ENCODE data around the gene RAD50.
A peak's percentile ranks its signal among the peaks of the same experiment; 100 is the strongest.
"Not testable (repeated sequence)": the region's sequence is repeated elsewhere in the genome, so short reads cannot be mapped to it uniquely, and the experiment has no call there.

RAD50 gene

GRCh38 chr5:132633587-132633986, 76.8 kb downstream of the RAD50 start:
- DNase-seq (ENCODE audit: low read depth): not testable (repeated sequence)

DNA sequence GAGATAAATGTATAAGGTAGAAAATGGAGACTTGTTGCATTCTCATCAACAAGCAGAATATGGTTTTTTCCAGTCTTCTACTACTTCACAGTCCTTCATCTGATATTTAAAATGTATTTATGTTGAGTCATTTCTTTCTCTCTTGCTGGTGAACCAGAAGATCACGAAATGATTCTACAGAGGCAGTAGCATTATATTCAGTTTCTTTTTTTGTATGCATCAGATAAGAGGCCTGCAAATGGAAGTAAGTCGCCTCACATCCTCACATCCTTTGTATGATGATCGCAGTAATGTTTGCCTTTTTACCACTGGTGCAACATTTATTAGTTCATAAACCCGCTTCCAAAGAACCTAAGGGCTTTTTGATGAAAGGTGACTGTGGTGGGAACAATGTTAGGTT, 79.1 kb downstream of the RAD50 start:
- no peak for DNase-seq (ENCODE audit: low read depth)

DNA sequence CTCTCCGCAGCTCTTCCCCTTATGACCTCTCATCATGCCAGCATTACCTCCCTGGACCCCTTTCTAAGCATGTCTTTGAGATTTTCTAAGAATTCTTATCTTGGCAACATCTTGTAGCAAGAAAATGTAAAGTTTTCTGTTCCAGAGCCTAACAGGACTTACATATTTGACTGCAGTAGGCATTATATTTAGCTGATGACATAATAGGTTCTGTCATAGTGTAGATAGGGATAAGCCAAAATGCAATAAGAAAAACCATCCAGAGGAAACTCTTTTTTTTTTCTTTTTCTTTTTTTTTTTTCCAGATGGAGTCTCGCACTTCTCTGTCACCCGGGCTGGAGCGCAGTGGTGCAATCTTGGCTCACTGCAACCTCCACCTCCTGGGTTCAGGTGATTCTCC, 80.5 kb downstream of the RAD50 start:
- no peak for DNase-seq (ENCODE audit: low read depth)

DNA sequence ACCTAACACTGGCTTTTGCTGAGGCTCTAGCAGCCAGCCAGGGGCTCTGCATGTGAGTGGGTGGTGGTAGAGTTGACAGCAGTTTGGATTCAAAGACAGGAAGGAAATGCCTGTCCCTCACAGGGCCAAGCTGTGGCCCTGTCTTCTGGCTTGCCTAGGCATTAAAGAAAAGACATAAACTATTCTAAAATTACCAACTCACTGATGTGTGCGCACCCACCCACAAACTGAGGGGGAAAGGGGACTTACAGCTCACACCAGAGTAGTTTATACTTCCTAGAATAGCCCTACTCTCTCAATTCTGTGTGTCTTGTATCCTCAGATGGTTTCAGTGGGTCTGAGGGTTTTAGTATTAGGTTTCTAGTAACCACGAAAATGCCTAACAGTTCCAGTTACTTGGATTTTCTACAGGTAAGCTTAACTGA, 82.9 kb downstream of the RAD50 start:
- DNase-seq (ENCODE audit: low read depth): no peak

- no peak for DNase-seq (ENCODE audit: low read depth)
Observed at GRCh38 chr5:132640613-132641012, 83.8 kb downstream of the RAD50 start.

DNA sequence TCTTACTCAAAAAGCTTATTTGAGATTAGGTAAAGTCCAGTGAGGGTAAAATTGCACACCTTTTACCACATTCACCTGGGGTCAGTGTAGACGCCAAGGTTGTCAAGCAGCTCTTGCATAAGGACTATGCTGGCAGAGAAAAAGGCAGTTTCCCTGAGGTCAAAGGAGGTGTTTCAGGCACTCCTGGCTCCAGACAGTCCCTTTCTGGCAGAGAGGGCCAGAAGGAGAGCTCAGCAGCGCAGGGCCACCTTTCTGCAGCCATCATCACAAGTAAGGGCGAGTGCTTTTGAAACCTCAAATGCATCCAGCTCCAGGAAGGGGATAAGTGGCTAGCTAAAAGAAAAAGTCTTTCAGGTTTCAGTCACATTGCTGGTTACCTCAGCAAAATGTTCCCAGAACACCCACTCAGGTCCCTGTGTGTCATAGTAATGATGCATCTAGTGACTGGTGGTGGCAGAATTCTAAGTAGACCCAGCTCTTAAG, 84.5 kb downstream of the RAD50 start:
- no peak for DNase-seq (ENCODE audit: low read depth)

DNA sequence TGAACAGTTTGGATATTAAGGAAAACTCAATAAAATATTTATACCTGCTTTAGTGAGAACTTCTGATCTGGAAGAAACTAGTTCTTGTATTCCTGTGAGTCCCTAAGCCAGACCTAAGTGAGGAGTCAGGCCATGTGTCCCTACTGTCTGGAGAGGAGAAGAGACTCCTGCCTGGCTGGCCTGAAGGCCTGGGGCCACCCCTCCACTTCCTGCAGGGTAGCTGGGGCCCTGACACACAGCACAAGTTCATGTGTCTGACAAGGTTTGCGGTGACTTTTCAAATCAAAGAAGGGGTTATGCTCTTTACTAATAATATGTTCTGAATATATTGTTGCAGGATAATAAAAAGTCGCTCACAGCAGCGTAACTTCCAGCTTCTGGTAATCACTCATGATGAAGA, 85.1 kb downstream of the RAD50 start:
- DNase-seq (ENCODE audit: low read depth): no peak

GRCh38 chr5:132644177-132644576, 87.4 kb downstream of the RAD50 start:
- no peak for DNase-seq (ENCODE audit: low read depth)

DNA sequence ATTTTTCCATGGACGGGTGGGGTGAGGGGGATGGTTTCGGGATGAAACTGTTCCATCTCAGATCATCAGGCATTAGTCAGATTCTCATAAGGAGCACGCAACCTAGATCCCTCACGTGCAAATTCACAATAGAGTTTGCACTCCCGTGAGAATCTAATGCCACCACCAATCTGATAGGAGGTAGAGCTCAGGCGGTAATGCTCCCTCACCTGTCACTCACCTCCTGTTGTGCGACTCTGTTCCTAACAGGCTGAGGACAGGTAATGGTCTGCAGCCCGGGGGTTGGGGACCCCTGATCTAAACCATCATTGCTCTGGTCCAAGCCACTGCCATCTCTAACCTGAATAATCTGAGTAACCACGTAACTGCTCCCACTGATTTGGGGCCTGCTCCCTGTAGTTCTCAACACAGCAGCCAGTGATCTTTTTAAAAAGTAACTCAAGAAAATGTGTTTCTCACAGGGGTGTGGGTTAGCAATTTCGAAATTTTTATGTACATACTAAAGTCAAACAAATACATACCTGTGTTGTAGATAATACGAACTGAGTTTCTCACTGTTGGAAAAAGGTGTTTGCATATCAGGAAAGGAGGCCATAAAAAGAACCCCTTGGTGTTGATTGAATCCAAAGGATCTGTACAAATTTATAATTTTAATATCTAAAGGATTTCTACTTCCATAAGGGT, 89.9 kb downstream of the RAD50 start:
- DNase-seq (ENCODE audit: low read depth): no peak

- DNase-seq (ENCODE audit: low read depth): no peak
Observed at GRCh38 chr5:132647473-132647872, 90.7 kb downstream of the RAD50 start.

GRCh38 chr5:132648355-132648754, 91.6 kb downstream of the RAD50 start:
- no peak for DNase-seq (ENCODE audit: low read depth)

GRCh38 chr5:132651838-132652469, 95.2 kb downstream of the RAD50 start:
- no peak for DNase-seq (ENCODE audit: low read depth)

GRCh38 chr5:132653716-132654115, 96.9 kb downstream of the RAD50 start:
- peak; percentile 12 for DNase-seq (ENCODE audit: low read depth)

GRCh38 chr5:132655821-132656773, 99.3 kb downstream of the RAD50 start:
- peak; percentile 49 for DNase-seq (ENCODE audit: low read depth)

DNA sequence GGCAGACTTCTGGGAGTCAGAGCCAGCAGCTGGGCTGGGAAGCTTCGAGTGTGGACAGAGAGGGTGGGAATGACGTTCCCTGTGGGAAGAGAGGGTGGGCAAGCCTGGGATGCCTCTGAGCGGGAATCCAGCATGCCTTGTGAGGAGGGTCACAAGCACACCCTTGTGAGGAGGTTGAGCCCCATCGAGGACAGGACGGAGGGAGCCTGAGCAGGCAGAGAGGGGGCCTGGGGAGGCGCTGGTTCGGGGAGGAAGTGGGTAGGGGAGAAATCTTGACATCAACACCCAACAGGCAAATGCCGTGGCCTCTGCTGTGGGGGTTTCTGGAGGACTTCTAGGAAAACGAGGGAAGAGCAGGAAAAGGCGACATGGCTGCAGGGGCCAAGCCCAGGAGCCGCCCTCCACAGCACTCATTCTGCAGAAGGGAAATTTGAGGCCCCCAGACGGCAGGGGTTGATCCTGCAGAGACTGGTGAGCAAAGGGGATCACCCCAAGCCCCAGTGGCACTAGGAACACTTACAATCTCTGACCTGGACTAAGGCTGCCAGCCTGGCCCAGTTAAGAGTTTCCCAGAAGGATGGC, 100.1 kb downstream of the RAD50 start:
- DNase-seq (ENCODE audit: low read depth): no peak

GRCh38 chr5:132657676-132658380, 101.1 kb downstream of the RAD50 start, which contains the start of gene IL13:
Gene IL13 (plus strand): TSS chr5:132658173. CDS start chr5:132658187, 14 bp downstream.
- no peak for DNase-seq (ENCODE audit: low read depth)

DNA sequence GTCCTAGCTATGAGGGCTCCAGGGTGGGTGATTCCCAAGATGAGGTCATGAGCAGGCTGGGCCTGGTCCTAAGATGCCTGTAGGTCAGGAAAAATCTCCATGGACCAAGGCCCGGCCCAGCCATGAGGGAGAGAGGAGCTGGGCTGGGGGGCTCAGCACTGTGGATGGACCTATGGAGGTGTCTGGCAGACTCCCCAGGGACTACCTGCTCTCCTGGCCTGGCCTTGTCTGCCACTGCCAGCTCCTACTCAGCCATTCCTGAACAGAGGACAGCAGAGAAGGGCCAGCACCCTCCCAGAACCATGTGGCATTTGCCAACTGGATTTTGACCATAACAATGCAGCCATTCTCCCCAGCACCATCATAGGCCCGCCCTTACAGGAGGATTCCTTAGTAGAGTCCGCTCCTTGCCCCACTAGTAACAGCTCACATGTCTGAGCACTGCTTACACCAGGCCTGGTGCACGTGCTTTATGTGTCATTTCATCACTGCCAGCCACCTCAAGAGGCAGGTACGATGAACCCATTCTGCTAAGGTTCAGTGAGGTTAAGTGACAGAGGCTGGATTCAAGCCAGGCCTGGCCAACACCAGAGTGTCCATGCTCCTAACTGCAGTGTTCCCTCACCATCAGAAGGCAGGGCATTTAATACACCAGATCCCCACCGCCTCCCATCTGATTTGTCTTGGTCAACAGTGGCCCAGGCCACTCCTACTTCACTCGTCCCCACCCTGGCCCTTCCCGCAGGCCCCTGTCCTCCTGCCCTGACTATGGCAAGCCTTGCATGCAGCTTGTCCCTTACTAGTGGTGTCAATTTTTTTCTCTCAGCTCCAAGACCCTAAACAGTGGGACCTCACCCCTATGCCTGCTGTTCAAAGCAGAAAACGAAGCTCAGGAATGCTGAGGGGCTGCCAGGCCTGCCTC, 101.9 kb downstream of the RAD50 start:
- no peak for DNase-seq (ENCODE audit: low read depth)

DNA sequence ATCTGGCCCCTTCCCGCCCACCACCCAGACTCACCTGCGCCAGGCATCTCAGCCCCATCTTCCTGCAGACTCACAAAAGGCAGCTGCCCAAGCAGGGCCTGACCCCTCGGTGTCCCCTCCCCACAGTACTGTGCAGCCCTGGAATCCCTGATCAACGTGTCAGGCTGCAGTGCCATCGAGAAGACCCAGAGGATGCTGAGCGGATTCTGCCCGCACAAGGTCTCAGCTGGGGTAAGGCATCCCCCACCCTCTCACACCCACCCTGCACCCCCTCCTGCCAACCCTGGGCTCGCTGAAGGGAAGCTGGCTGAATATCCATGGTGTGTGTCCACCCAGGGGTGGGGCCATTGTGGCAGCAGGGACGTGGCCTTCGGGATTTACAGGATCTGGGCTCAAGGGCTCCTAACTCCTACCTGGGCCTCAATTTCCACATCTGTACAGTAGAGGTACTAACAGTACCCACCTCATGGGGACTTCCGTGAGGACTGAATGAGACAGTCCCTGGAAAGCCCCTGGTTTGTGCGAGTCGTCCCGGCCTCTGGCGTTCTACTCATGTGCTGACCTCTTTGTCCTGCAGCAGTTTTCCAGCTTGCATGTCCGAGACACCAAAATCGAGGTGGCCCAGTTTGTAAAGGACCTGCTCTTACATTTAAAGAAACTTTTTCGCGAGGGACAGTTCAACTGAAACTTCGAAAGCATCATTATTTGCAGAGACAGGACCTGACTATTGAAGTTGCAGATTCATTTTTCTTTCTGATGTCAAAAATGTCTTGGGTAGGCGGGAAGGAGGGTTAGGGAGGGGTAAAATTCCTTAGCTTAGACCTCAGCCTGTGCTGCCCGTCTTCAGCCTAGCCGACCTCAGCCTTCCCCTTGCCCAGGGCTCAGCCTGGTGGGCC, 103.1 kb downstream of the RAD50 start:
- DNase-seq (ENCODE audit: low read depth): no peak

Data from EH (cell line).